Peyer's patch (tissue), 4 donors: Measurements from ENCODE around the gene SLC17A6. TPM values are rescaled to one million over a fixed set of nuclear protein-coding genes. Genes with fewer than 3 reads are reported as not detected.

ENCODE experiments used
- DNase-seq, 3 donors: peaks; one replicate each; pipeline ENCODE4 v3.0.0-alpha.2; 2017 to 2019
- H3K27ac ChIP-seq, 4 donors: fragments of 200-600 bp; sonication (generic); one replicate each; pipeline ENCODE4 v1.5.1; 2016 to 2019
- H3K27me3 ChIP-seq, 2 donors: fragments of 200-600 bp; sonication (generic); one replicate each; pipeline ENCODE4 v1.5.1; 2019
- H3K36me3 ChIP-seq, 3 donors: fragments of 200-600 bp; sonication (generic); one replicate each; pipeline ENCODE4 v1.5.1; 2016 to 2019
- H3K4me1 ChIP-seq, 4 donors: fragments of 200-600 bp; sonication (generic); one replicate each; pipeline ENCODE4 v1.5.1; 2016 to 2019
- H3K4me3 ChIP-seq, 4 donors: fragments of 200-600 bp; sonication (generic); 1 replicate in 3 of 4; 2 replicates in 1 of 4; pipeline ENCODE4 v1.5.1; 2016 to 2019; ENCODE audit warnings: mild to moderate bottlenecking in 1 of 4
- H3K9me3 ChIP-seq, 4 donors: fragments of 200-600 bp; sonication (generic); one replicate each; pipeline ENCODE4 v1.5.1; 2016 to 2019; ENCODE audit warnings: mild to moderate bottlenecking in 1 of 4
- CTCF ChIP-seq, 6 experiments: fragments of 450-650 bp in 4 of 6; fragments of 200-600 bp in 2 of 6; sonication (generic) in 1 of 6; IDR thresholded peaks; one replicate each; pipeline ENCODE4 v1.5.1; 2017 to 2019; ENCODE audit warnings: antibody characterized with exemption in 6 of 6, mild to moderate bottlenecking in 3 of 6, moderate library complexity in 1 of 6
- POLR2A ChIP-seq, 2 donors: fragments of 450-650 bp; IDR thresholded peaks; one replicate each; pipeline ENCODE4 v1.5.1; 2017; ENCODE audit warnings: antibody characterized with exemption in 2 of 2, mild to moderate bottlenecking in 2 of 2, moderate library complexity in 2 of 2
- total RNA-seq, 4 donors: library from RNA; depleted of rRNA; stranded (reverse); fragments of >200 nt; gene quantifications; one replicate each; pipeline ENCODE4 v1.1.0, GENCODE V29; 2016

Gene SLC17A6
- total RNA-seq, 4 donors from 2014 or later = not detected

- Histone ChIP-seq H3K4me3 (no peak overlapping the region), H3K9me3 (no peaks in the 10 kb centered on the region), H3K27ac (no peak overlapping the region), H3K27me3 (no peaks in the 10 kb centered on the region), H3K4me1 (no peaks in the 10 kb centered on the region), H3K36me3 (no peaks in the 10 kb centered on the region)
- DNase-seq = no peak
- TF ChIP-seq CTCF (IDR thresholded peaks at IDR 0.05) = no peak
- no peak for TF ChIP-seq POLR2A (IDR thresholded peaks at IDR 0.05)
These were observed 78.3 kb downstream of the SLC17A6 start for GRCh38 chr11:22416462-22416861.

- H3K27ac ChIP-seq = no peak overlapping the region
- TF ChIP-seq CTCF (IDR thresholded peaks at IDR 0.05) = no peak
- TF ChIP-seq POLR2A (IDR thresholded peaks at IDR 0.05) = no peak
- H3K4me3 ChIP-seq = no peak overlapping the region
- no peak for DNase-seq
- no peaks in the 10 kb centered on the region for H3K4me1 ChIP-seq
- H3K9me3 ChIP-seq = no peaks in the 10 kb centered on the region
- no peaks in the 10 kb centered on the region for H3K36me3 ChIP-seq
- no peaks in the 10 kb centered on the region for H3K27me3 ChIP-seq
These were observed 88.7 kb downstream of the SLC17A6 start for GRCh38 chr11:22426915-22427314.

Other genes starting within 250 kb of the SLC17A6 start
- 10 to 100 TPM in 1 of 4 donors, 1 to 10 TPM in 3; 3.3 to 12.6 (median 6.5) TPM for gene ANO5, start 145.3 kb upstream of the SLC17A6 start, total RNA-seq